Tibial artery (tissue), 4 donors: ENCODE results near the gene CFAP47.
"Not testable (repeated sequence)": the region's sequence is repeated elsewhere in the genome, so short reads cannot be mapped to it uniquely, and the experiment has no call there.

ENCODE experiments used
- DNase-seq, 2 donors: peaks; one replicate each; pipeline ENCODE4 v3.0.0-alpha.2; 2019
- H3K27ac ChIP-seq, 2 donors: fragments of 200-600 bp; sonication (generic) in 1 of 2; 1 replicate in 1 of 2; 2 replicates in 1 of 2; pipeline ENCODE4 v1.5.1; 2018 to 2019; ENCODE audit warnings: mild to moderate bottlenecking in 1 of 2
- H3K27me3 ChIP-seq, 2 donors: fragments of 200-600 bp; sonication (generic) in 1 of 2; one replicate each; pipeline versions ENCODE4 v1.5.1 to v1.6.0; 2016 to 2019
- H3K36me3 ChIP-seq, 3 donors: fragments of 200-600 bp; sonication (generic) in 2 of 3; one replicate each; pipeline ENCODE4 v1.5.1; 2016 to 2019; ENCODE audit warnings: mild to moderate bottlenecking in 2 of 3
- H3K4me1 ChIP-seq, 4 donors: fragments of 200-600 bp; sonication (generic) in 2 of 4; 1 replicate in 3 of 4; 2 replicates in 1 of 4; pipeline ENCODE4 v1.5.1; 2016 to 2019
- H3K4me3 ChIP-seq, 2 donors: fragments of 200-600 bp; sonication (generic) in 1 of 2; 1 replicate in 1 of 2; 2 replicates in 1 of 2; pipeline ENCODE4 v1.5.1; 2018 to 2019; ENCODE audit warnings: mild to moderate bottlenecking in 2 of 2
- H3K9me3 ChIP-seq, 3 donors: fragments of 200-600 bp; sonication (generic) in 1 of 3; one replicate each; pipeline ENCODE4 v1.5.1; 2016 to 2019
- CTCF ChIP-seq, 2 experiments: fragments of 200-600 bp in 1 of 2; fragments of 450-650 bp in 1 of 2; IDR thresholded peaks; one replicate each; pipeline ENCODE4 v1.5.1; 2017 to 2019; ENCODE audit warnings: antibody characterized with exemption in 2 of 2, mild to moderate bottlenecking in 1 of 2, moderate library complexity in 1 of 2
- intact Hi-C: fragments of 100-400 bp; cut with DNase I; formaldehyde crosslinking; loops from one replicate; pipeline ENCODE4 v1.15.0; 2023; ENCODE audit warnings: low total_unique reads

CFAP47 gene

GRCh38 chrX:36083256-36083655 lies 163.7 kb downstream of the CFAP47 start:
- no peak for DNase-seq
- no peaks in the 10 kb centered on the region for H3K4me1 ChIP-seq
- no peaks in the 10 kb centered on the region for H3K9me3 ChIP-seq
- no peaks in the 10 kb centered on the region for H3K36me3 ChIP-seq
- intact Hi-C loops, result no loop called here
- H3K27ac ChIP-seq, result no peak overlapping the region
- TF ChIP-seq CTCF (IDR thresholded peaks at IDR 0.05), result no peak
- H3K4me3 ChIP-seq, result no peak overlapping the region
- no peaks in the 10 kb centered on the region for H3K27me3 ChIP-seq

- no peaks in the 10 kb centered on the region for H3K4me1 ChIP-seq
- intact Hi-C loops, result no loop called here
- DNase-seq, result no peak
- no peak overlapping the region for H3K4me3 ChIP-seq
- no peak for TF ChIP-seq CTCF (IDR thresholded peaks at IDR 0.05)
- no peak overlapping the region for H3K27ac ChIP-seq
- no peaks in the 10 kb centered on the region for H3K27me3 ChIP-seq
- no peaks in the 10 kb centered on the region for H3K36me3 ChIP-seq
- no peaks in the 10 kb centered on the region for H3K9me3 ChIP-seq
Measured at GRCh38 chrX:36087366-36087765, 167.8 kb downstream of the CFAP47 start.

GRCh38 chrX:36088939-36089338 lies 169.4 kb downstream of the CFAP47 start:
- H3K27ac ChIP-seq, intact Hi-C loops, H3K9me3 ChIP-seq, H3K4me3 ChIP-seq, H3K27me3 ChIP-seq, DNase-seq, H3K36me3 ChIP-seq, H3K4me1 ChIP-seq: not testable (repeated sequence)

GRCh38 chrX:36102425-36102824 lies 182.9 kb downstream of the CFAP47 start:
- no peaks in the 10 kb centered on the region for H3K9me3 ChIP-seq
- no peak for DNase-seq
- no peak overlapping the region for H3K4me3 ChIP-seq
- no peaks in the 10 kb centered on the region for H3K4me1 ChIP-seq
- H3K27me3 ChIP-seq, result no peaks in the 10 kb centered on the region
- intact Hi-C loops, result no loop called here
- no peak for TF ChIP-seq CTCF (IDR thresholded peaks at IDR 0.05)
- no peaks in the 10 kb centered on the region for H3K36me3 ChIP-seq
- H3K27ac ChIP-seq, result no peak overlapping the region

- Histone ChIP-seq H3K4me1 (no peaks in the 10 kb centered on the region), H3K27me3 (no peaks in the 10 kb centered on the region), H3K9me3 (peaks cover 0 to 24% (median 11%) of the 10 kb centered on the region in 3 donors), H3K27ac (no peak overlapping the region), H3K4me3 (no peak overlapping the region), H3K36me3 (no peaks in the 10 kb centered on the region)
- no peak for TF ChIP-seq CTCF (IDR thresholded peaks at IDR 0.05)
- no peak for DNase-seq
- intact Hi-C loops, result no loop called here
Measured at GRCh38 chrX:36116222-36116621, 196.7 kb downstream of the CFAP47 start.

GRCh38 chrX:36159254-36159653 lies 239.7 kb downstream of the CFAP47 start:
- H3K36me3 ChIP-seq, result no peaks in the 10 kb centered on the region
- no peak for DNase-seq
- H3K27me3 ChIP-seq, result no peaks in the 10 kb centered on the region
- H3K4me3 ChIP-seq, result no peak overlapping the region
- H3K9me3 ChIP-seq, result no peaks in the 10 kb centered on the region
- TF ChIP-seq CTCF (IDR thresholded peaks at IDR 0.05), result no peak
- no peaks in the 10 kb centered on the region for H3K4me1 ChIP-seq
- no peak overlapping the region for H3K27ac ChIP-seq
- intact Hi-C loops, result no loop called here
